ENCODE results near the gene ERF. TPM values are rescaled to one million over a fixed set of nuclear protein-coding genes. Genes with fewer than 3 reads are reported as not detected.
A peak's percentile ranks its signal among the peaks of the same experiment; 100 is the strongest.

ERF gene
- polyA plus RNA-seq, 1 of the 3 experiments (the other 2 are of a cell fraction): 89.6 TPM

GRCh38 chr19:42250183-42250665 lies 4.7 kb downstream of the ERF start:
- peaks cover 69% of the 10 kb centered on the region for H4K20me1 ChIP-seq (ENCODE audit: insufficient read depth)
- no peak overlapping the region for H2AFZ ChIP-seq (ENCODE audit: low read depth)
- H3K4me1 ChIP-seq (ENCODE audit: control insufficient read depth in 1 of 2, insufficient read depth in 2 of 2, low read depth in 1 of 2, low read length in 1 of 2): peaks cover 30 to 42% of the 10 kb centered on the region in 2 experiments
- DNase-seq: no peak
- peaks cover 10 to 23% of the 10 kb centered on the region in 2 experiments for H3K36me3 ChIP-seq (replicated peaks in 1 of 2; ENCODE audit: control insufficient read depth in 1 of 2, insufficient read depth in 2 of 2, low read length in 1 of 2)
- H3K9me2 ChIP-seq: no peaks in the 10 kb centered on the region
- H3K27ac ChIP-seq (ENCODE audit: low read depth in 2 of 2, low read length in 1 of 2): peak overlapping the region; percentile 78 to 83
- TF ChIP-seq MEF2A (IDR thresholded peaks at IDR 0.05; ENCODE audit: borderline replicate concordance, low read depth): no peak
- TF ChIP-seq CHD2 (IDR thresholded peaks at IDR 0.05; ENCODE audit: low read length, partially characterized antibody): no peak
- no peak for TF ChIP-seq SMC3 (IDR thresholded peaks at IDR 0.05; ENCODE audit: low read depth, low read length)
- no peak for TF ChIP-seq FOXM1 (IDR thresholded peaks at IDR 0.05; ENCODE audit: low read depth)
- no peak for TF ChIP-seq EP300 (IDR thresholded peaks at IDR 0.05; ENCODE audit: borderline replicate concordance in 1 of 2, low read depth in 1 of 2, low read length in 1 of 2)
- TF ChIP-seq RCOR1 (IDR thresholded peaks at IDR 0.05; ENCODE audit: low read length): no peak
- TF ChIP-seq CTCF (IDR thresholded peaks at IDR 0.05): no peak
- no peak for TF ChIP-seq RFX5 (IDR thresholded peaks at IDR 0.05; ENCODE audit: low read length)
- no peak for TF ChIP-seq RXRA (IDR thresholded peaks at IDR 0.05; ENCODE audit: borderline replicate concordance, low read depth)
- no peak for TF ChIP-seq ZBTB33 (IDR thresholded peaks at IDR 0.05; ENCODE audit: borderline replicate concordance, low read depth)
- no peak for TF ChIP-seq REST (IDR thresholded peaks at IDR 0.05; ENCODE audit: low read depth, low read length)
- H3K9me3 ChIP-seq: no peaks in the 10 kb centered on the region
- H3K9ac ChIP-seq: peak overlapping the region; percentile 57; the same call in 1 of the 2 replicates
- H3K4me3 ChIP-seq (ENCODE audit: low read depth in 2 of 2, low read length in 1 of 2): no peak overlapping the region; a peak in 1 of 4 replicates
- POLR2A ChIA-PET: no interaction called here
- H3K27me3 ChIP-seq (ENCODE audit: insufficient read depth): no peaks in the 10 kb centered on the region
- peak overlapping the region; percentile 98 for H3K4me2 ChIP-seq
- CTCF ChIA-PET: interaction anchor here (1.4 to 14.8 kb wide), 2 partner anchors 30 to 45 kb away, joined by 3 to 205 read pairs; no protein-coding TSS in a partner anchor
- peaks cover 42% of the 10 kb centered on the region for H3F3A ChIP-seq (replicated peaks; ENCODE audit: insufficient read depth)
- WGBS (ENCODE audit: low lambda C conversion rate): 89% methylated on average over 14 of the region's 15 CpGs
- H3K79me2 ChIP-seq (ENCODE audit: insufficient read depth): peaks cover 72% of the 10 kb centered on the region

Measured in SK-N-SH (cell line).